Left lung (tissue), 10 donors: ENCODE results near the gene ATG9B. TPM values are rescaled to one million over a fixed set of nuclear protein-coding genes. Genes with fewer than 3 reads are reported as not detected.
A peak's percentile ranks its signal among the peaks of the same experiment; 100 is the strongest.

ENCODE experiments used
- ATAC-seq: fragments of 200-7000 bp; cut with Tn5 transposase; one replicate; pipeline ENCODE4 v1.9.1; 2020; ENCODE audit warnings: moderate library complexity
- DNase-seq, 4 donors: peaks; one replicate each; pipeline ENCODE4 v3.0.0-alpha.2; 2013 to 2020
- H3K27ac ChIP-seq, 2 donors: fragments of 200-600 bp; sonication (generic) in 1 of 2; one replicate each; pipeline versions ENCODE4 v1.5.0 to v1.8.0; 2020 to 2021
- H3K27me3 ChIP-seq, 2 donors: fragments of 200-600 bp; sonication (generic) in 1 of 2; one replicate each; pipeline versions ENCODE4 v1.5.0 to v1.8.0; 2020 to 2021
- H3K36me3 ChIP-seq, 2 donors: fragments of 200-600 bp; sonication (generic) in 1 of 2; one replicate each; pipeline versions ENCODE4 v1.5.0 to v1.8.0; 2020 to 2021
- H3K4me1 ChIP-seq, 2 donors: fragments of 200-600 bp; one replicate each; pipeline ENCODE4 v1.8.0; 2021
- H3K4me3 ChIP-seq, 2 donors: fragments of 200-600 bp; sonication (generic) in 1 of 2; one replicate each; pipeline versions ENCODE4 v1.5.0 to v1.8.0; 2020 to 2021; ENCODE audit warnings: mild to moderate bottlenecking in 1 of 2
- H3K9me3 ChIP-seq, 2 donors: fragments of 200-600 bp; sonication (generic) in 1 of 2; one replicate each; pipeline versions ENCODE4 v1.5.0 to v1.8.0; 2020 to 2021
- CTCF ChIP-seq, 2 donors: fragments of 200-600 bp; sonication (generic) in 1 of 2; IDR thresholded peaks; one replicate each; pipeline versions ENCODE4 v1.5.0 to v1.8.0; 2021; ENCODE audit warnings: antibody characterized with exemption in 2 of 2
- intact Hi-C, 2 donors: fragments of 100-400 bp; cut with DNase I; formaldehyde crosslinking; loops; one replicate each; pipeline versions ENCODE4 v1.11.2 to v1.14.2; 2022
- polyA plus RNA-seq, 6 donors: library from polyadenylated mRNA; unstranded; fragments of 120-200 nt; gene quantifications; one replicate each; pipeline ENCODE4 v1.2.1, GENCODE V29; 2013; ENCODE audit not compliant: insufficient read length in 6 of 6
- total RNA-seq, 2 donors: library from RNA; stranded (reverse); fragmentation: NEBNext Ultra II Directional; extraction: Animal tissue kit (Norgen Biotek cat#: 25700); gene quantifications; one replicate each; pipeline ENCODE4 v1.2.1, GENCODE V29; 2021
- donor health status: DM: no; HTN: yes; CAD: no.
- donor health status: DM: no; HTN: no; CAD: no.

The ATG9B gene
- total and polyA plus RNA-seq, 8 donors: 0.68 to 7.1 (median 3.6) TPM

- Histone ChIP-seq H3K4me3 (no peak overlapping the region), H3K9me3 (no peaks in the 10 kb centered on the region), H3K27me3 (peaks cover 22 to 94% of the 10 kb centered on the region in 2 donors), H3K4me1 (peaks cover 12 to 34% of the 10 kb centered on the region in 2 donors), H3K27ac (no peak overlapping the region), H3K36me3 (no peaks in the 10 kb centered on the region)
- ATAC-seq (peak; percentile 87), DNase-seq (peak; percentile 59 to 93 (median 71))
- peak; percentile 92 to 98 for TF ChIP-seq CTCF (IDR thresholded peaks at IDR 0.05)
- intact Hi-C loops: no loop called here
Observed at GRCh38 chr7:151017953-151018420, 6.3 kb downstream of the ATG9B start.

GRCh38 chr7:151017370-151017952, 6.8 kb downstream of the ATG9B start:
- H3K9me3 ChIP-seq: no peaks in the 10 kb centered on the region

GRCh38 chr7:151016942-151017341, 7.4 kb downstream of the ATG9B start:
- no peaks in the 10 kb centered on the region for H3K9me3 ChIP-seq
- peak in 1 of 4 donors; percentile 63 for DNase-seq
- peaks cover 12 to 43% of the 10 kb centered on the region in 2 donors for H3K4me1 ChIP-seq
- ATAC-seq: no peak
- no peak overlapping the region for H3K27ac ChIP-seq
- peaks cover 22 to 98% of the 10 kb centered on the region in 2 donors for H3K27me3 ChIP-seq
- H3K36me3 ChIP-seq: no peaks in the 10 kb centered on the region
- no peak overlapping the region for H3K4me3 ChIP-seq
- intact Hi-C loops: no loop called here
- TF ChIP-seq CTCF (IDR thresholded peaks at IDR 0.05): no peak

More at GRCh38 chr7:151017370-151017952, 6.8 kb downstream of the ATG9B start:
- H3K36me3 ChIP-seq: no peaks in the 10 kb centered on the region
- H3K4me1 ChIP-seq: peaks cover 12 to 38% of the 10 kb centered on the region in 2 donors
- peaks cover 22 to 98% of the 10 kb centered on the region in 2 donors for H3K27me3 ChIP-seq
- H3K27ac ChIP-seq: no peak overlapping the region
- no peak for TF ChIP-seq CTCF (IDR thresholded peaks at IDR 0.05)
- no peak overlapping the region for H3K4me3 ChIP-seq
- peak in 1 of 4 donors; percentile 43 for DNase-seq
- intact Hi-C loops: no loop called here
- ATAC-seq: no peak

- H3K36me3 ChIP-seq: no peaks in the 10 kb centered on the region
- ATAC-seq: no peak
- H3K27me3 ChIP-seq: peaks cover 22 to 98% of the 10 kb centered on the region in 2 donors
- H3K27ac ChIP-seq: no peak overlapping the region
- intact Hi-C loops: no loop called here
- H3K9me3 ChIP-seq: no peaks in the 10 kb centered on the region
- peaks cover 12 to 43% of the 10 kb centered on the region in 2 donors for H3K4me1 ChIP-seq
- H3K4me3 ChIP-seq: no peak overlapping the region
- no peak for TF ChIP-seq CTCF (IDR thresholded peaks at IDR 0.05)
- DNase-seq: peak in 1 of 4 donors; percentile 58
Observed at GRCh38 chr7:151016505-151016904, 7.8 kb downstream of the ATG9B start.

- Histone ChIP-seq H3K36me3 (no peaks in the 10 kb centered on the region), H3K4me3 (no peak overlapping the region), H3K27ac (no peak overlapping the region), H3K9me3 (no peaks in the 10 kb centered on the region), H3K27me3 (peaks cover 22 to 97% of the 10 kb centered on the region in 2 donors), H3K4me1 (peaks cover 14 to 46% of the 10 kb centered on the region in 2 donors)
- no peak for TF ChIP-seq CTCF (IDR thresholded peaks at IDR 0.05)
- intact Hi-C loops: no loop called here
- DNase-seq (peak in 1 of 4 donors; percentile 49), ATAC-seq (no peak)
Observed at GRCh38 chr7:151015967-151016366, 8.3 kb downstream of the ATG9B start.
